OCI-LY7 (cell line): ENCODE measurements around the gene ATAD5. TPM values are rescaled to one million over a fixed set of nuclear protein-coding genes. Genes with fewer than 3 reads are reported as not detected.

Experiments
- BruUV-seq: library from RNA; stranded (reverse); fragments of 400-500 nt; replicated peaks from 2 replicates; lab custom pipeline; 2021; lab: Mats Ljungman, UMichigan
- CTCF ChIA-PET: fragments of 300-600 bp; sonication (Branson Sonifier 250); formaldehyde crosslinking; loops from one replicate; lab custom pipeline; 2022; ENCODE audit warnings: antibody characterized with exemption; ENCODE audit not compliant: unreplicated experiment; lab: Charles Lee
- POLR2A ChIA-PET: fragments of 300-600 bp; sonication (Branson Sonifier 250); formaldehyde crosslinking; loops from one replicate; lab custom pipeline; 2022; ENCODE audit warnings: antibody characterized with exemption; lab: Charles Lee
- DNase-seq: peaks from one replicate; pipeline ENCODE4 v3.0.0-alpha.2; 2015; ENCODE audit warnings: low spot score
- H2AFZ ChIP-seq: fragments of 200-600 bp; sonication (generic), shearing (Covaris generic); 2 replicates; pipeline ENCODE4 v1.6.1; 2014; ENCODE audit warnings: mild to moderate bottlenecking, antibody characterized with exemption, low read length, moderate library complexity
- H3K27ac ChIP-seq: fragments of 200-600 bp; sonication (generic); 2 replicates; pipeline ENCODE4 v1.5.1; 2014; ENCODE audit warnings: mixed run types, low read depth, mild to moderate bottlenecking, moderate library complexity, low read length, inconsistent platforms; ENCODE audit not compliant: poor library complexity, severe bottlenecking
- H3K36me3 ChIP-seq: fragments of 200-600 bp; sonication (generic); 2 replicates; pipeline ENCODE4 v1.6.1; 2014; ENCODE audit warnings: mild to moderate bottlenecking, antibody characterized with exemption, low read length, moderate library complexity, mixed read lengths; ENCODE audit not compliant: insufficient read depth
- H3K4me1 ChIP-seq: fragments of 200-600 bp; sonication (generic); 2 replicates; pipeline ENCODE4 v1.5.1; 2014; ENCODE audit warnings: mild to moderate bottlenecking, low read length; ENCODE audit not compliant: insufficient read depth, poor library complexity, severe bottlenecking
- H3K4me2 ChIP-seq: fragments of 200-600 bp; sonication (generic); 2 replicates; pipeline ENCODE4 v1.6.1; 2014; ENCODE audit warnings: mild to moderate bottlenecking, low read length
- H3K4me3 ChIP-seq: fragments of 200-600 bp; sonication (generic); 2 replicates; pipeline ENCODE4 v1.5.1; 2014; ENCODE audit warnings: mild to moderate bottlenecking, low read depth, low read length; ENCODE audit not compliant: poor library complexity, severe bottlenecking
- H3K79me2 ChIP-seq: fragments of 200-600 bp; sonication (generic); 2 replicates; pipeline ENCODE4 v1.6.1; 2016; ENCODE audit warnings: low read depth, mild to moderate bottlenecking, low read length, moderate library complexity, mixed read lengths; ENCODE audit not compliant: insufficient read depth
- H3K9me2 ChIP-seq: fragments of 200-600 bp; sonication (generic); 2 replicates; pipeline ENCODE4 v1.6.1; 2016; ENCODE audit warnings: mild to moderate bottlenecking, low read length, mixed read lengths; ENCODE audit not compliant: insufficient read depth
- H3K9me3 ChIP-seq: fragments of 200-600 bp; sonication (generic); 2 replicates; pipeline ENCODE4 v1.6.1; 2014; ENCODE audit warnings: mild to moderate bottlenecking, mixed run types, low read length, mixed read lengths
- H4K20me1 ChIP-seq: fragments of 200-600 bp; sonication (generic); 2 replicates; pipeline ENCODE4 v1.6.1; 2014; ENCODE audit warnings: mild to moderate bottlenecking, antibody characterized with exemption, low read length, moderate library complexity, mixed read lengths; ENCODE audit not compliant: insufficient read depth
- CTCF ChIP-seq: fragments of 200-600 bp; sonication (generic); conservative IDR thresholded peaks from 2 replicates; pipeline ENCODE4 v1.5.1; 2014; ENCODE audit warnings: mild to moderate bottlenecking, antibody characterized with exemption, low read length, moderate library complexity, mixed read lengths
- EZH2phosphoT487 ChIP-seq: fragments of 200-600 bp; sonication (generic); IDR thresholded peaks from 2 replicates; pipeline ENCODE4 v1.6.1; 2018; ENCODE audit warnings: low read depth, borderline replicate concordance, mild to moderate bottlenecking, mixed run types, antibody characterized with exemption, low read length, moderate library complexity, mixed read lengths
- intact Hi-C: fragments of 100-400 bp; cut with micrococcal nuclease; formaldehyde crosslinking; loops from one replicate; pipeline ENCODE4 v1.10.0; 2022; ENCODE audit not compliant: unreplicated experiment
- total RNA-seq, 2 experiments: library from RNA; depleted of rRNA in 1 of 2; stranded (reverse); fragments of >200 nt in 1 of 2; shearing (Covaris generic) in 1 of 2; gene quantifications; 2 replicates each; pipeline ENCODE4 v1.2.3, GENCODE V29; 2014 to 2022

ATAD5 gene
- total RNA-seq, 2 experiments from 2014 or later = 21.4 to 35.9 TPM

GRCh38 chr17:30808785-30809286 is 22.9 kb upstream of the ATAD5 start:
- H4K20me1 ChIP-seq = no peaks in the 10 kb centered on the region
- H2AFZ ChIP-seq = peak overlapping the region; percentile 8; the same call in 1 of the 2 replicates
- no peaks in the 10 kb centered on the region for H3K9me2 ChIP-seq
- ChIA-PET POLR2A (interaction anchor here (0.6 to 6.1 kb wide), 3 partner anchors 9 to 24 kb away, joined by 3 to 79 read pairs (median 3); partner anchors contain the start of gene CRLF3), CTCF (interaction anchor here (1.4 to 1.5 kb wide), 2 partner anchors 12 to 16 kb away, joined by 4 to 5 read pairs; partner anchors contain the start of gene CRLF3)
- peaks cover 33% of the 10 kb centered on the region for H3K36me3 ChIP-seq
- peaks cover 72% of the 10 kb centered on the region for H3K4me1 ChIP-seq
- TF ChIP-seq CTCF = no peak
- TF ChIP-seq EZH2phosphoT487 = no peak
- intact Hi-C loops = loop anchor here (1.0 kb wide), 1 partner anchor 15 kb away; the partner anchor contains the start of gene CRLF3
- DNase-seq = peak; percentile 95
- no TSS peak for BruUV-seq
- H3K4me3 ChIP-seq = peak overlapping the region; percentile 56
- peak overlapping the region; percentile 84 for H3K4me2 ChIP-seq
- H3K9me3 ChIP-seq = 0 out of 2 replicates have a peak, but pooled peaks cover 4% of the 10 kb centered on the region
- peaks cover 89% of the 10 kb centered on the region for H3K79me2 ChIP-seq
- H3K27ac ChIP-seq = peak overlapping the region; percentile 100

GRCh38 chr17:30809867-30810266 is 21.9 kb upstream of the ATAD5 start:
- DNase-seq = no peak
- peak overlapping the region; percentile 56 for H3K4me3 ChIP-seq
- ChIA-PET POLR2A (interaction anchor here (0.6 to 6.1 kb wide), 3 partner anchors 13 to 483 kb away, joined by 3 to 79 read pairs (median 3); partner anchors contain the start of gene CRLF3), CTCF (interaction anchor here (1.5 kb wide), 1 partner anchor 15 kb away, joined by 5 read pairs; the partner anchor contains the start of gene CRLF3)
- TF ChIP-seq EZH2phosphoT487 = no peak
- TF ChIP-seq CTCF = no peak
- intact Hi-C loops = loop anchor here (1.0 kb wide), 1 partner anchor 14 kb away; the partner anchor contains the start of gene CRLF3
- H2AFZ ChIP-seq = peak overlapping the region; percentile 8; the same call in 1 of the 2 replicates
- H3K79me2 ChIP-seq = peaks cover 89% of the 10 kb centered on the region
- H3K4me1 ChIP-seq = peaks cover 72% of the 10 kb centered on the region
- no TSS peak for BruUV-seq
- peak overlapping the region; percentile 100 for H3K27ac ChIP-seq
- no peaks in the 10 kb centered on the region for H3K9me2 ChIP-seq
- no peaks in the 10 kb centered on the region for H4K20me1 ChIP-seq
- no peaks in the 10 kb centered on the region for H3K9me3 ChIP-seq
- peak overlapping the region; percentile 84 for H3K4me2 ChIP-seq
- H3K36me3 ChIP-seq = peaks cover 22% of the 10 kb centered on the region
